SIG-M5 treated with dmso at 0.1 percent for 504 hours (cell line): Measurements from ENCODE around the gene ERBB4.
"Not testable (repeated sequence)": the region's sequence is repeated elsewhere in the genome, so short reads cannot be mapped to it uniquely, and the experiment has no call there.

Experiments used
- DNase-seq: peaks from one replicate; lab custom pipeline; 2025; ENCODE audit not compliant: unreplicated experiment; lab: John Stamatoyannopoulos, UW

The ERBB4 gene

GRCh38 chr2:212153923-212154322, 384.7 kb downstream of the ERBB4 start:
- no peak for DNase-seq

- DNase-seq, result no peak
Measured at GRCh38 chr2:212147921-212148513, 390.6 kb downstream of the ERBB4 start.

GRCh38 chr2:212146416-212146815, 392.2 kb downstream of the ERBB4 start:
- DNase-seq, result no peak

GRCh38 chr2:212145121-212145520, 393.5 kb downstream of the ERBB4 start:
- DNase-seq, result peak; percentile 71

GRCh38 chr2:212142631-212143030, 396.0 kb downstream of the ERBB4 start:
- DNase-seq, result no peak

GRCh38 chr2:212141499-212141898, 397.1 kb downstream of the ERBB4 start:
- DNase-seq, result no peak

- DNase-seq, result no peak
Measured at GRCh38 chr2:212136216-212136795, 402.3 kb downstream of the ERBB4 start.

- no peak for DNase-seq
Measured at GRCh38 chr2:212135739-212136138, 402.9 kb downstream of the ERBB4 start.

- no peak for DNase-seq
Measured at GRCh38 chr2:212133337-212133736, 405.3 kb downstream of the ERBB4 start.

- no peak for DNase-seq
Measured at GRCh38 chr2:212124598-212124997, 414.0 kb downstream of the ERBB4 start.

GRCh38 chr2:212119591-212119990, 419.0 kb downstream of the ERBB4 start:
- no peak for DNase-seq

- no peak for DNase-seq
Measured at GRCh38 chr2:212117926-212118325, 420.7 kb downstream of the ERBB4 start.

- DNase-seq, result no peak
Measured at GRCh38 chr2:212114489-212114888, 424.1 kb downstream of the ERBB4 start.

GRCh38 chr2:212112401-212112800, 426.2 kb downstream of the ERBB4 start:
- DNase-seq, result no peak

GRCh38 chr2:212109792-212110680, 428.6 kb downstream of the ERBB4 start:
- DNase-seq, result no peak

- no peak for DNase-seq
Measured at GRCh38 chr2:212109217-212109616, 429.4 kb downstream of the ERBB4 start.

GRCh38 chr2:212107989-212108388, 430.6 kb downstream of the ERBB4 start:
- no peak for DNase-seq

GRCh38 chr2:212107014-212107413, 431.6 kb downstream of the ERBB4 start:
- DNase-seq, result no peak

- not testable (repeated sequence) for DNase-seq
Measured at GRCh38 chr2:212106536-212106935, 432.1 kb downstream of the ERBB4 start.

- DNase-seq, result no peak
Measured at GRCh38 chr2:212099658-212100057, 438.9 kb downstream of the ERBB4 start.

GRCh38 chr2:212098966-212099365, 439.6 kb downstream of the ERBB4 start:
- DNase-seq, result no peak

GRCh38 chr2:212097001-212097400, 441.6 kb downstream of the ERBB4 start:
- no peak for DNase-seq
